HG03025 (cell line): ENCODE results near the gene AKR1C3.
"Not testable (repeated sequence)": the region's sequence is repeated elsewhere in the genome, so short reads cannot be mapped to it uniquely, and the experiment has no call there.

Source experiments
- ATAC-seq: cut with Tn5 transposase; IDR thresholded peaks from one replicate; pipeline ENCODE4 v1.9.1; 2021; ENCODE audit warnings: mild to moderate bottlenecking, moderate library complexity; ENCODE audit not compliant: unreplicated experiment, low FRiP score

AKR1C3 gene

GRCh38 chr10:5094265-5095205, at the start of gene AKR1C3:
TSS of gene AKR1C3 (plus strand) at chr10:5094414. CDS start at chr10:5094445, 31 bp downstream.
- ATAC-seq = no peak

GRCh38 chr10:5045095-5045494, 49.1 kb upstream of the AKR1C3 start:
- no peak for ATAC-seq

GRCh38 chr10:5046410-5046809, 47.8 kb upstream of the AKR1C3 start:
- ATAC-seq = no peak

- not testable (repeated sequence) for ATAC-seq
Measured at GRCh38 chr10:5047055-5047454, 47.2 kb upstream of the AKR1C3 start.

- ATAC-seq = no peak
Measured at GRCh38 chr10:5047912-5048628, 46.1 kb upstream of the AKR1C3 start.

GRCh38 chr10:5052951-5053500, 41.2 kb upstream of the AKR1C3 start:
- ATAC-seq = not testable (repeated sequence)

GRCh38 chr10:5054831-5055230, 39.4 kb upstream of the AKR1C3 start:
- not testable (repeated sequence) for ATAC-seq

GRCh38 chr10:5059267-5059666, 34.9 kb upstream of the AKR1C3 start:
- not testable (repeated sequence) for ATAC-seq

- not testable (repeated sequence) for ATAC-seq
Measured at GRCh38 chr10:5060791-5061190, 33.4 kb upstream of the AKR1C3 start.

- no peak for ATAC-seq
Measured at GRCh38 chr10:5064656-5065055, 29.6 kb upstream of the AKR1C3 start.

- ATAC-seq = no peak
Measured at GRCh38 chr10:5068274-5068984, 25.8 kb upstream of the AKR1C3 start.

- no peak for ATAC-seq
Measured at GRCh38 chr10:5070648-5071410, 23.4 kb upstream of the AKR1C3 start.

GRCh38 chr10:5071411-5072198, 22.6 kb upstream of the AKR1C3 start:
- no peak for ATAC-seq

GRCh38 chr10:5073659-5074058, 20.6 kb upstream of the AKR1C3 start:
- ATAC-seq = no peak

GRCh38 chr10:5076615-5077014, 17.6 kb upstream of the AKR1C3 start:
- no peak for ATAC-seq

- no peak for ATAC-seq
Measured at GRCh38 chr10:5078547-5079180, 15.6 kb upstream of the AKR1C3 start.

- ATAC-seq = no peak
Measured at GRCh38 chr10:5079306-5079830, 14.8 kb upstream of the AKR1C3 start.

GRCh38 chr10:5079836-5080235, 14.4 kb upstream of the AKR1C3 start:
- ATAC-seq = no peak
